Endothelial cell of umbilical vein (primary cell): ENCODE measurements around the gene PDK2. TPM values are rescaled to one million over a fixed set of nuclear protein-coding genes. Genes with fewer than 3 reads are reported as not detected.

Experiments used
- BruUV-seq: library from RNA; stranded (reverse); fragments of 400-500 nt; replicated peaks from 2 replicates; lab custom pipeline; 2021; lab: Mats Ljungman, UMichigan
- CTCF ChIA-PET: fragments of 300-600, 350-600 bp; sonication (Branson Sonifier 250); formaldehyde crosslinking; loops from one replicate; lab custom pipeline; 2021; ENCODE audit warnings: antibody characterized with exemption, inconsistent platforms; lab: Charles Lee
- POLR2A ChIA-PET: fragments of 300-600, 350-600 bp; sonication (Branson Sonifier 250); formaldehyde crosslinking; loops from one replicate; lab custom pipeline; 2021; ENCODE audit warnings: antibody characterized with exemption, inconsistent platforms; lab: Charles Lee
- DNase-seq: peaks from one replicate; pipeline ENCODE4 v3.0.0-alpha.2; 2011; ENCODE audit warnings: low read depth, low spot score
- FAIRE-seq: peaks from 2 replicates; lab custom pipeline; 2011; peaks lifted over from hg19 to GRCh38; lab: Jason Lieb, UNC
- H2AFZ ChIP-seq: 2 replicates; pipeline ENCODE4 v1.6.0; 2012; ENCODE audit warnings: low read depth, low read length, control low read depth, inconsistent platforms
- H3K27ac ChIP-seq: 2 replicates; pipeline ENCODE4 v1.5.1; 2011; ENCODE audit warnings: low read depth, mild to moderate bottlenecking, control low read depth, low read length, moderate library complexity; ENCODE audit not compliant: insufficient read depth
- H3K27me3 ChIP-seq, 2 experiments: 2 replicates each; pipeline versions ENCODE4 v1.6.0 to v1.6.1; 2011; ENCODE audit warnings: low read length in 2 of 2, mixed read lengths in 1 of 2; ENCODE audit not compliant: control insufficient read depth in 2 of 2, insufficient read depth in 2 of 2
- H3K36me3 ChIP-seq, 2 experiments: 2 replicates in 1 of 2; 3 replicates in 1 of 2; pipeline ENCODE4 v1.5.1; 2011; ENCODE audit warnings: low read length in 2 of 2, mild to moderate bottlenecking in 1 of 2, moderate library complexity in 1 of 2; ENCODE audit not compliant: control insufficient read depth in 2 of 2, insufficient read depth in 2 of 2; ENCODE audit errors: extremely low read depth in 1 of 2
- H3K4me1 ChIP-seq: 3 replicates; pipeline ENCODE4 v1.5.1; 2011; ENCODE audit warnings: mild to moderate bottlenecking, low read length; ENCODE audit not compliant: control insufficient read depth, insufficient read depth; ENCODE audit errors: extremely low read depth
- H3K4me2 ChIP-seq: 2 replicates; pipeline ENCODE4 v1.6.1; 2011; ENCODE audit warnings: low read length, control low read depth, mixed read lengths; ENCODE audit not compliant: insufficient read depth
- H3K4me3 ChIP-seq, 3 experiments: fragments of 200-600 bp in 1 of 3; sonication (generic), shearing (Covaris generic) in 1 of 3; replicated peaks in 1 of 3; 2 replicates each; pipeline ENCODE4 v1.5.1; 2011 to 2016; ENCODE audit warnings: control low read depth in 3 of 3, low read length in 3 of 3, mild to moderate bottlenecking in 2 of 3, inconsistent platforms in 1 of 3, low read depth in 1 of 3, moderate library complexity in 1 of 3; ENCODE audit not compliant: insufficient read depth in 1 of 3
- H3K79me2 ChIP-seq: 2 replicates; pipeline ENCODE4 v1.6.0; 2012; ENCODE audit warnings: low read length, inconsistent platforms; ENCODE audit not compliant: control insufficient read depth, insufficient read depth
- H3K9ac ChIP-seq: replicated peaks from 2 replicates; pipeline ENCODE3; 2011; ENCODE audit warnings: low read length, control low read depth; ENCODE audit not compliant: insufficient read depth; ENCODE audit errors: extremely low read depth
- H3K9me1 ChIP-seq: replicated peaks from 3 replicates; pipeline ENCODE4 v1.6.0; 2011; ENCODE audit warnings: mild to moderate bottlenecking, low read length; ENCODE audit not compliant: control insufficient read depth, insufficient read depth; ENCODE audit errors: extremely low read depth
- H3K9me3 ChIP-seq: replicated peaks from 2 replicates; pipeline ENCODE4 v1.5.1; 2012; ENCODE audit warnings: low read length, inconsistent platforms; ENCODE audit not compliant: control insufficient read depth, insufficient read depth
- H4K20me1 ChIP-seq: replicated peaks from 2 replicates; pipeline ENCODE3; 2011; ENCODE audit warnings: mild to moderate bottlenecking, low read length; ENCODE audit not compliant: control insufficient read depth, insufficient read depth; ENCODE audit errors: extremely low read depth
- CTCF ChIP-seq, 2 donors: IDR thresholded peaks; 1 replicate in 1 of 2; 2 replicates in 1 of 2; pipeline ENCODE4 v1.5.1; 2011; ENCODE audit warnings: low read length in 2 of 2, mild to moderate bottlenecking in 2 of 2, moderate library complexity in 2 of 2, control low read depth in 1 of 2, inconsistent platforms in 1 of 2, low read depth in 1 of 2; ENCODE audit not compliant: insufficient read depth in 1 of 2; ENCODE audit errors: extremely low read depth in 1 of 2
- EZH2 ChIP-seq: IDR thresholded peaks from 2 replicates; pipeline ENCODE4 v1.6.1; 2012; ENCODE audit warnings: borderline replicate concordance, low read depth, mild to moderate bottlenecking, moderate library complexity, low read length, inconsistent platforms; ENCODE audit not compliant: severe bottlenecking
- FOS ChIP-seq: IDR thresholded peaks from 2 replicates; pipeline ENCODE4 v1.6.1; 2011; ENCODE audit warnings: mild to moderate bottlenecking, low read length, moderate library complexity, borderline replicate concordance; ENCODE audit not compliant: insufficient read depth
- GATA2 ChIP-seq: IDR thresholded peaks from 2 replicates; pipeline ENCODE4 v1.7.0; 2011; ENCODE audit warnings: low read depth, mild to moderate bottlenecking, moderate library complexity, mixed read lengths, low read length; ENCODE audit not compliant: insufficient read length, insufficient read depth
- JUN ChIP-seq: IDR thresholded peaks from 2 replicates; pipeline ENCODE4 v1.6.1; 2011; ENCODE audit warnings: borderline replicate concordance, low read depth; ENCODE audit not compliant: insufficient read length, insufficient read depth
- MAX ChIP-seq: IDR thresholded peaks from 2 replicates; pipeline ENCODE4 v1.6.1; 2011; ENCODE audit not compliant: insufficient read depth, insufficient read length
- MYC ChIP-seq: IDR thresholded peaks from one replicate; pipeline ENCODE4 v1.6.1; 2011; ENCODE audit warnings: mild to moderate bottlenecking, low read depth, low read length
- POLR2A ChIP-seq: IDR thresholded peaks from 2 replicates; pipeline ENCODE4 v1.6.1; 2012; ENCODE audit warnings: low read depth, mild to moderate bottlenecking, control low read depth, low read length
- POLR2AphosphoS5 ChIP-seq: IDR thresholded peaks from 2 replicates; pipeline ENCODE4 v1.6.1; 2012; ENCODE audit warnings: low read depth, mild to moderate bottlenecking, control low read depth, low read length, moderate library complexity; ENCODE audit not compliant: insufficient read depth
- dilution Hi-C: fragments of 300-500 bp; cut with MboI; formaldehyde crosslinking; loops from one replicate; pipeline ENCODE4 v1.15.0; 2019; ENCODE audit warnings: low sequenced_read_pairs; ENCODE audit not compliant: extremely low pct_ligation_motif_present
- intact Hi-C: fragments of 100-400 bp; cut with micrococcal nuclease; formaldehyde crosslinking; loops from one replicate; pipeline ENCODE4 v1.10.0; 2022
- polyA plus RNA-seq, 4 experiments: library from polyadenylated mRNA; depleted of rRNA in 3 of 4; stranded (reverse) in 3 of 4; unstranded in 1 of 4; fragments of >200 nt; gene quantifications; 2 replicates each; pipeline versions ENCODE4 v1.2.1 to v1.2.3, GENCODE V29; 2011 to 2012; ENCODE audit warnings: missing spikeins in 1 of 4
- total RNA-seq: library from RNA; stranded (reverse); gene quantifications from 2 replicates; pipeline ENCODE4 v1.2.3, GENCODE V29; 2021

PDK2 gene
- total and polyA plus RNA-seq, 2 donors (not counting 3 experiments of a cell fraction or from before 2014, with no cell fraction given): 21.3 to 114 TPM

GRCh38 chr17:50071692-50072091 is 23.5 kb upstream of the PDK2 start:
- Histone ChIP-seq H3K4me3 (no peak overlapping the region), H3K4me2 (no peak overlapping the region), H3K79me2 (peaks cover 2% of the 10 kb centered on the region), H4K20me1 (no peaks in the 10 kb centered on the region), H3K9me1 (no peaks in the 10 kb centered on the region), H3K27ac (no peak overlapping the region), H3K36me3 (peaks cover 11 to 32% of the 10 kb centered on the region in 2 experiments), H3K27me3 (no peaks in the 10 kb centered on the region), H3K9ac (no peak overlapping the region), H3K9me3 (no peaks in the 10 kb centered on the region), H2AFZ (no peak overlapping the region), H3K4me1 (no peaks in the 10 kb centered on the region)
- DNase-seq: no peak
- TF ChIP-seq MAX: no peak
- no peak for TF ChIP-seq POLR2AphosphoS5
- TF ChIP-seq JUN: no peak
- no peak for TF ChIP-seq FOS
- TF ChIP-seq MYC: no peak
- TF ChIP-seq POLR2A: no peak
- no peak for TF ChIP-seq GATA2
- TF ChIP-seq EZH2: no peak
- no peak for TF ChIP-seq CTCF (IDR thresholded peaks at IDR 0.05; ENCODE audit: extremely low read depth in 1 of 2, insufficient read depth in 1 of 2, low read depth in 1 of 2, low read length in 2 of 2)
- BruUV-seq: no TSS peak
- CTCF ChIA-PET: interaction anchor here (1.0 kb wide), 1 partner anchor 45 kb away, joined by 3 read pairs; no protein-coding TSS in a partner anchor
- FAIRE-seq: no peak
- intact Hi-C loops: no loop called here
- dilution Hi-C loops: no loop called here
- POLR2A ChIA-PET: no interaction called here
